ENCODE measurements around the gene FSTL4.

DNA sequence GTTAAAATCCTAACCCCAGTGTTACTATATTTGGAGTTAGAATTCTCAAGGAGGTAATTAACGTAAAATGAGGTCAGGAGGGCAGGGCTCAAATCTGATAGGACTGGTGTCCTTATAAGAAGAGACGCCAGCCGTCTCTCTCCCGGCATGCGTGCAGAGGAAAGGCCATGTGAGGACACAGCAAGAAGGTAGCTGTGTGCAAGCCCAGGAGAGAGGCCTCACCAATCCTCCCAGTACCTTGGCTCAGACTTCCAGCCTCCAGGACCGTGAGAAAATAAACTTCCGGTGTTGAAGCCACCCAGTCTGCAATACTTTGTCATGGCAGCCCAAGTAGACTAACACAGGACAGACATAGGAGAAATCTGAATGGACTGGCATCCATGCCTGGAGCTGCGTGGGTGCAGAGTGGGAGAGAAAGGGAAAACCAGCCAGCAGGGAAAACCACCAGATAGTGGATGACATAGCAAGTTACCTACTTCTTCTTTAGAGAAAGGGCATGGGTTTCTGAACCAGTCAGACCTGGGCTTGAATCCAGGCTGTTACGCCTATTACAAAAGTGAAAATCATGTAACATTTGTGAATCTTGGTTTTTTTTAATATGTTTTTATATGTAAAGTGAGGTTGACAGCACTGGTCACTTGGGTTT, 89.2 kb downstream of the FSTL4 start:
- TF ChIP-seq, protein P1, sequence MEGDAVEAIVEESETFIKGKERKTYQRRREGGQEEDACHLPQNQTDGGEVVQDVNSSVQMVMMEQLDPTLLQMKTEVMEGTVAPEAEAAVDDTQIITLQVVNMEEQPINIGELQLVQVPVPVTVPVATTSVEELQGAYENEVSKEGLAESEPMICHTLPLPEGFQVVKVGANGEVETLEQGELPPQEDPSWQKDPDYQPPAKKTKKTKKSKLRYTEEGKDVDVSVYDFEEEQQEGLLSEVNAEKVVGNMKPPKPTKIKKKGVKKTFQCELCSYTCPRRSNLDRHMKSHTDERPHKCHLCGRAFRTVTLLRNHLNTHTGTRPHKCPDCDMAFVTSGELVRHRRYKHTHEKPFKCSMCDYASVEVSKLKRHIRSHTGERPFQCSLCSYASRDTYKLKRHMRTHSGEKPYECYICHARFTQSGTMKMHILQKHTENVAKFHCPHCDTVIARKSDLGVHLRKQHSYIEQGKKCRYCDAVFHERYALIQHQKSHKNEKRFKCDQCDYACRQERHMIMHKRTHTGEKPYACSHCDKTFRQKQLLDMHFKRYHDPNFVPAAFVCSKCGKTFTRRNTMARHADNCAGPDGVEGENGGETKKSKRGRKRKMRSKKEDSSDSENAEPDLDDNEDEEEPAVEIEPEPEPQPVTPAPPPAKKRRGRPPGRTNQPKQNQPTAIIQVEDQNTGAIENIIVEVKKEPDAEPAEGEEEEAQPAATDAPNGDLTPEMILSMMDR (IDR thresholded peaks at IDR 0.05), result no peak
- no peak for TF ChIP-seq POLR2AphosphoS5 (IDR thresholded peaks at IDR 0.05; ENCODE audit: low read depth, low read length)
- no peak for TF ChIP-seq ELF1 (IDR thresholded peaks at IDR 0.05)
- TF ChIP-seq NRF1 (IDR thresholded peaks at IDR 0.05; ENCODE audit: low read depth, low read length), result no peak

Data from SK-N-SH (cell line).